Measurements from ENCODE around the gene MSANTD7.
A peak's percentile ranks its signal among the peaks of the same experiment; 100 is the strongest.

Gene MSANTD7

GRCh38 chr10:14837757-14838581, at the start of gene MSANTD7, which contains the start of the genes CDNF and HSPA14:
TSS of gene MSANTD7 (plus strand) at chr10:14838306. CDS start at chr10:14842285, 3,979 bp downstream.
TSS of gene CDNF (minus strand) at chr10:14838037. CDS start at chr10:14837946, 91 bp downstream.
TSS of gene HSPA14 (plus strand) at chr10:14838306. CDS start at chr10:14838403, 97 bp downstream.
- Histone ChIP-seq H3K36me3 (ENCODE audit: low read depth) (peaks cover 31% of the 10 kb centered on the region), H3K4me1 (ENCODE audit: insufficient read depth, poor library complexity, severe bottlenecking) (peaks cover 7% of the 10 kb centered on the region), H3K27me3 (ENCODE audit: insufficient read depth, poor library complexity, severe bottlenecking) (no peaks in the 10 kb centered on the region), H3K4me3 (ENCODE audit: severe bottlenecking) (peak within 1 kb of the TSS; percentile 85), H3K9me3 (ENCODE audit: severe bottlenecking) (no peaks in the 10 kb centered on the region), H3K27ac (ENCODE audit: poor library complexity, severe bottlenecking) (peak within 1 kb of the TSS; percentile 62)
- ATAC-seq (ENCODE audit: low read depth) (peak; percentile 96), DNase-seq (ENCODE audit: low spot score) (peak; percentile 97)
- no peak for TF ChIP-seq CTCF (IDR thresholded peaks at IDR 0.05; ENCODE audit: poor library complexity, severe bottlenecking)

GRCh38 chr10:14798636-14799035, 39.5 kb upstream of the MSANTD7 start:
- no peak overlapping the region for H3K27ac ChIP-seq (ENCODE audit: poor library complexity, severe bottlenecking)
- DNase-seq (ENCODE audit: low spot score) = no peak

GRCh38 chr10:14800397-14800796, 37.7 kb upstream of the MSANTD7 start:
- Histone ChIP-seq H3K4me1 (ENCODE audit: insufficient read depth, poor library complexity, severe bottlenecking) (no peaks in the 10 kb centered on the region), H3K27ac (ENCODE audit: poor library complexity, severe bottlenecking) (no peak overlapping the region)

More at GRCh38 chr10:14798636-14799035, 39.5 kb upstream of the MSANTD7 start:
- no peak for ATAC-seq (ENCODE audit: low read depth)
- H3K4me1 ChIP-seq (ENCODE audit: insufficient read depth, poor library complexity, severe bottlenecking) = no peaks in the 10 kb centered on the region
- H3K27me3 ChIP-seq (ENCODE audit: insufficient read depth, poor library complexity, severe bottlenecking) = no peaks in the 10 kb centered on the region
- H3K36me3 ChIP-seq (ENCODE audit: low read depth) = no peaks in the 10 kb centered on the region
- TF ChIP-seq CTCF (IDR thresholded peaks at IDR 0.05; ENCODE audit: poor library complexity, severe bottlenecking) = no peak
- H3K9me3 ChIP-seq (ENCODE audit: severe bottlenecking) = no peaks in the 10 kb centered on the region
- H3K4me3 ChIP-seq (ENCODE audit: severe bottlenecking) = no peak overlapping the region

GRCh38 chr10:14801723-14802122, 36.4 kb upstream of the MSANTD7 start:
- peaks cover 8% of the 10 kb centered on the region for H3K4me1 ChIP-seq (ENCODE audit: insufficient read depth, poor library complexity, severe bottlenecking)
- H3K27ac ChIP-seq (ENCODE audit: poor library complexity, severe bottlenecking) = no peak overlapping the region
- H3K4me3 ChIP-seq (ENCODE audit: severe bottlenecking) = no peak overlapping the region
- no peak for TF ChIP-seq CTCF (IDR thresholded peaks at IDR 0.05; ENCODE audit: poor library complexity, severe bottlenecking)
- ATAC-seq (ENCODE audit: low read depth) = no peak
- no peaks in the 10 kb centered on the region for H3K9me3 ChIP-seq (ENCODE audit: severe bottlenecking)
- no peaks in the 10 kb centered on the region for H3K27me3 ChIP-seq (ENCODE audit: insufficient read depth, poor library complexity, severe bottlenecking)
- no peaks in the 10 kb centered on the region for H3K36me3 ChIP-seq (ENCODE audit: low read depth)
- no peak for DNase-seq (ENCODE audit: low spot score)

More at GRCh38 chr10:14800397-14800796, 37.7 kb upstream of the MSANTD7 start:
- no peak for TF ChIP-seq CTCF (IDR thresholded peaks at IDR 0.05; ENCODE audit: poor library complexity, severe bottlenecking)
- Histone ChIP-seq H3K36me3 (ENCODE audit: low read depth) (no peaks in the 10 kb centered on the region), H3K27me3 (ENCODE audit: insufficient read depth, poor library complexity, severe bottlenecking) (no peaks in the 10 kb centered on the region), H3K4me3 (ENCODE audit: severe bottlenecking) (no peak overlapping the region), H3K9me3 (ENCODE audit: severe bottlenecking) (no peaks in the 10 kb centered on the region)
- ATAC-seq (ENCODE audit: low read depth) = no peak
- no peak for DNase-seq (ENCODE audit: low spot score)

- H3K4me1 ChIP-seq (ENCODE audit: insufficient read depth, poor library complexity, severe bottlenecking) = peaks cover 12% of the 10 kb centered on the region
- TF ChIP-seq CTCF (IDR thresholded peaks at IDR 0.05; ENCODE audit: poor library complexity, severe bottlenecking) = no peak
- H3K4me3 ChIP-seq (ENCODE audit: severe bottlenecking) = no peak overlapping the region
- ATAC-seq (ENCODE audit: low read depth) (no peak), DNase-seq (ENCODE audit: low spot score) (no peak)
- H3K27me3 ChIP-seq (ENCODE audit: insufficient read depth, poor library complexity, severe bottlenecking) = no peaks in the 10 kb centered on the region
- H3K9me3 ChIP-seq (ENCODE audit: severe bottlenecking) = no peaks in the 10 kb centered on the region
- H3K27ac ChIP-seq (ENCODE audit: poor library complexity, severe bottlenecking) = no peak overlapping the region
- H3K36me3 ChIP-seq (ENCODE audit: low read depth) = no peaks in the 10 kb centered on the region
Observed at GRCh38 chr10:14803827-14804226, 34.3 kb upstream of the MSANTD7 start.
